ENCODE measurements around the gene LETMD1. TPM values are rescaled to one million over a fixed set of nuclear protein-coding genes. Genes with fewer than 3 reads are reported as not detected.
"Not testable (repeated sequence)": the region's sequence is repeated elsewhere in the genome, so short reads cannot be mapped to it uniquely, and the experiment has no call there.

LETMD1 gene
- total RNA-seq, 4 donors from 2014 or later = 38.5 to 93.2 (median 72.3) TPM

DNA sequence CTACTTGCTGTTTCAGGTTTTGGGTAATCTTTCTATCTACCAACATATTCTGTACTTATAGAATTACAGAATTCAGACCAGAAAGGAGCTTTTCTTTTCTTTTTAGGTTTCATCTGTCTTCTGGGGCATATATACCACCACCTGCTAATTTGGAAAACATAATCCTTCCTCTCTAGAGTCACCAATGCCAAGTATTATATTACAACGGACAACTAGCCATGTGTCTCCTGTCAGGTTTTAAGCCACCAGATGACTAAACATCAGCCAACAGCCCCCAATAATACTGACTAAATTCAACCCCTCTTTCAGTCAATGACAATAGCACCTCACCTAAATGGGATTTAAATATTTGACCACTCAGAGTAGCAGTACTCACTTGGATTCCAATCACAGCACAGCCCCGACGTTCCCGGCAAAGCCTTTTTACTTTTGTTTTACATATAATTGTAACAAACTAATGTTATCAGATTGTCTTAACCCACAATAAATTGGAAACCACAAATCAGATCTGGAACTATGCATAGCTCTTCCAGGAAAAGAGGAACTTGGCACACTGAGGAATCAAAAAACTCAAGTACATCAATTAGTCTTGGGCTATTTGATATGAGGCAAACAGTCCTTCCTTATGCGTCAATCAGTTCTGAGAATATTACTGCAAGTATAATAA is 35.4 kb upstream of the LETMD1 start:
- H3K4me3 ChIP-seq = no peak overlapping the region
- no peaks in the 10 kb centered on the region for H3K9me3 ChIP-seq
- H3K4me1 ChIP-seq = peaks cover 28% of the 10 kb centered on the region
- H3K27ac ChIP-seq = no peak overlapping the region
- H3K36me3 ChIP-seq = peaks cover 7% of the 10 kb centered on the region
- no peak for DNase-seq (ENCODE audit: low spot score in 2 of 2)
- no peaks in the 10 kb centered on the region for H3K27me3 ChIP-seq
- WGBS = 58% methylated on average over 5 of the region's 5 CpGs
- TF ChIP-seq, protein P1, sequence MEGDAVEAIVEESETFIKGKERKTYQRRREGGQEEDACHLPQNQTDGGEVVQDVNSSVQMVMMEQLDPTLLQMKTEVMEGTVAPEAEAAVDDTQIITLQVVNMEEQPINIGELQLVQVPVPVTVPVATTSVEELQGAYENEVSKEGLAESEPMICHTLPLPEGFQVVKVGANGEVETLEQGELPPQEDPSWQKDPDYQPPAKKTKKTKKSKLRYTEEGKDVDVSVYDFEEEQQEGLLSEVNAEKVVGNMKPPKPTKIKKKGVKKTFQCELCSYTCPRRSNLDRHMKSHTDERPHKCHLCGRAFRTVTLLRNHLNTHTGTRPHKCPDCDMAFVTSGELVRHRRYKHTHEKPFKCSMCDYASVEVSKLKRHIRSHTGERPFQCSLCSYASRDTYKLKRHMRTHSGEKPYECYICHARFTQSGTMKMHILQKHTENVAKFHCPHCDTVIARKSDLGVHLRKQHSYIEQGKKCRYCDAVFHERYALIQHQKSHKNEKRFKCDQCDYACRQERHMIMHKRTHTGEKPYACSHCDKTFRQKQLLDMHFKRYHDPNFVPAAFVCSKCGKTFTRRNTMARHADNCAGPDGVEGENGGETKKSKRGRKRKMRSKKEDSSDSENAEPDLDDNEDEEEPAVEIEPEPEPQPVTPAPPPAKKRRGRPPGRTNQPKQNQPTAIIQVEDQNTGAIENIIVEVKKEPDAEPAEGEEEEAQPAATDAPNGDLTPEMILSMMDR (IDR thresholded peaks at IDR 0.05) = no peak
- TF ChIP-seq EP300 (IDR thresholded peaks at IDR 0.05) = no peak
- TF ChIP-seq POLR2A (IDR thresholded peaks at IDR 0.05) = no peak
- no peak for TF ChIP-seq POLR2AphosphoS5 (IDR thresholded peaks at IDR 0.05)

DNA sequence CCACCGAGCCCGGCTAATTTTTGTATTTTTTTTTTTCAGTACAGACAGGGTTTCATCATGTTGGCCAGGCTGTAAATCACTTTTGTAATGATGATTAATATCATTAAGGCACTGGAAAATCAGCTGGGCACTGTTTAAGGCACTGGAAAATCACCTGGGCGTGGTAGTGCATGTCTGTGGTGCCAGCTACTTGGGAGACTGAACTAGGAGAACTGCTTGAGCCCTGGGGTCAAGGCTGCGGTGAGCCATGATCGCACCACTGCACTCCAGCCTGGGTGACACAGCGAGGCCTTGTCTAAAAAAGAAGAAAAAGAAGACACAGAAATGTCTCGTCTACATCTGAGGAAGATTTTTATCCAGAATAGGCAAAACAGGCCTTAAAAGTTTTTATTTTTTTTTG is 34.7 kb upstream of the LETMD1 start:
- 73% methylated on average over 7 of the region's 7 CpGs for WGBS
- Histone ChIP-seq H3K4me3 (no peak overlapping the region), H3K9me3 (no peaks in the 10 kb centered on the region), H3K27me3 (no peaks in the 10 kb centered on the region), H3K27ac (no peak overlapping the region), H3K4me1 (peaks cover 28% of the 10 kb centered on the region), H3K36me3 (no peaks in the 10 kb centered on the region)
- TF ChIP-seq, protein P1 (IDR thresholded peaks at IDR 0.05) = no peak
- TF ChIP-seq POLR2A (IDR thresholded peaks at IDR 0.05) = no peak
- no peak for TF ChIP-seq EP300 (IDR thresholded peaks at IDR 0.05)
- no peak for TF ChIP-seq POLR2AphosphoS5 (IDR thresholded peaks at IDR 0.05)
- no peak for DNase-seq (ENCODE audit: low spot score in 2 of 2)

DNA sequence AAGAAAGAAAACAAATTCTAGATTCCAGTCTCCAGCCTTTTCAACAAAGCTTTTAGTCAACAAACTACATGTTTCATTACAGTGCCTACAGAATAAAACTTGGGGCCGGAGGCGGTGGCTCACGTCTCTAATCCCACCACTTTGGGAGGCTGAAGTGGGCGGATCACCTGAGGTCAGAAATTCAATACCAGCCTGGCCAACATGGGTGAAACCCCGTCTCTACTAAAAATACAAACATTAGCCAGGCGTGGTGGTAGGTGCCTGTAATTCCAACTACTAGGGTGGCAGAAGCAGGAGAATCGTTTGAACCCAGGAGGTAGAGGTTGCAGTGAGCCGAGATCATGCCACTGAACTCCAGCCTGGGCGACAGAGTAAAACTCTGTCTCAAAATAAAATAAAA is 33.7 kb upstream of the LETMD1 start:
- not testable (repeated sequence) for H3K9me3 ChIP-seq; H3K27me3 ChIP-seq; DNase-seq (ENCODE audit: low spot score in 2 of 2); H3K4me3 ChIP-seq; H3K36me3 ChIP-seq; H3K27ac ChIP-seq
- H3K4me1 ChIP-seq = peaks cover 26% of the 10 kb centered on the region
- WGBS = 94% methylated on average over 9 of the region's 9 CpGs

DNA sequence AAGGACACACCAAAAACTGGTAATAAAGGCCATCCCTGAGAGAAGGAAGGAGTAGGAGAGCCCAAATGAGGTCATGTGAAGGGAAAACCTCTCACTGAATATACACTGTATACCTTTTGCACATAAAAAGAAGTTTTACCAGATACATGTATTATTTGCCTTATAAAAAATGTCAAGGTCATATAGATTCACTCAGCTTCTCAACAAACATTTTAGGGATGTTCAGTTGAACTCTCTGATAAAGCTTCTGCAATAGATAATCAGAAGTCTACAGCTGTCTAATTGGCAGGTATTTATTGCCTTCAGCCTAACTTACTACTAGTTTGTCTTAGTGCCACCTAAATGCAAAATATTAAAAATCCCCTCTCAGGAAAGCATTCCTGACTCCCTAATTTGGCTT is 30.7 kb upstream of the LETMD1 start:
- no peaks in the 10 kb centered on the region for H3K36me3 ChIP-seq
- H3K4me1 ChIP-seq = peaks cover 15% of the 10 kb centered on the region
- no peak for TF ChIP-seq POLR2A (IDR thresholded peaks at IDR 0.05)
- TF ChIP-seq, protein P1 (IDR thresholded peaks at IDR 0.05) = no peak
- no peak overlapping the region for H3K27ac ChIP-seq
- DNase-seq (ENCODE audit: low spot score in 2 of 2) = no peak
- H3K9me3 ChIP-seq = no peaks in the 10 kb centered on the region
- H3K27me3 ChIP-seq = no peaks in the 10 kb centered on the region
- no peak overlapping the region for H3K4me3 ChIP-seq

DNA sequence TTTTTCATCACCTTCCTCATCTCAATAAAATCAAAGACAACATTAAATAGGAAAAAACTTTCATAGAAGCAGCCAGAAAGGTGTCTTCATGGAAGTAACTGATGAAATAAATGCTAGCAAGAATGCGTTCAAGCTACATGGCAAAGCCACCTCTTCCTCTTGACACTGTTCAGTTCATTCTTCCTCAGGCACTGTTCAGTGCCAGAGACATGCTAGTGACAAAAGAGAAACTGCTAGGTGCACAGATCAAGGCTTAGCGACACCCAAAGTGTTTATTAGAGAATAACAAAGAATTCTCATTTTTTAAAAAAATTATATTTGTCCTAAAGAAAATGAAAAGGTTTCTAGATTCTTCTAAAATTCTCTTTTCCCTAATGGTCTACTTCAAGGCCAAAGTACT is 29.2 kb upstream of the LETMD1 start:
- no peaks in the 10 kb centered on the region for H3K9me3 ChIP-seq
- H3K27me3 ChIP-seq = no peaks in the 10 kb centered on the region
- no peak overlapping the region for H3K4me3 ChIP-seq
- no peak overlapping the region for H3K27ac ChIP-seq
- peaks cover 12% of the 10 kb centered on the region for H3K4me1 ChIP-seq
- DNase-seq (ENCODE audit: low spot score in 2 of 2) = no peak
- TF ChIP-seq POLR2AphosphoS5 (IDR thresholded peaks at IDR 0.05) = no peak
- 82% methylated on average over 2 of the region's 2 CpGs for WGBS
- no peaks in the 10 kb centered on the region for H3K36me3 ChIP-seq

DNA sequence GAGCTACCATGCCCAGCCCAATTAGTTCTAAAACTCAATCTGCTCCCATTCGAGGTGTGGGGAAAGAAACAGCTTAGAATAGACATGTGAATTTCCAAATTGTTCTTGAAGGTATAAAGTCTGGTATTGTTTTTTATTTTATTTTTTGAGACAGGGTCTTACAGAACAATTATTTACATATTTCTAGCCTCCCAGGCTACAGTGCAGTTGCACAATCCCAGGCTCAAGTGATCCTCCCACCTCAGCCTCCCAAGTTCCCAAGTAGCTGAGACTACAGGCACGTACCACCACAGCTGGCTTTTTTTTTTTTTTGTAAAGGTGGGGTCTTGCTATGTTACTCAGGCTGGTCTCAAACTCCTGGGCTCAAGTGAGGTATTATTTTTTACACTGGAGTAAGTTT is 28.2 kb upstream of the LETMD1 start:
- Histone ChIP-seq H3K9me3 (no peaks in the 10 kb centered on the region), H3K4me3 (no peak overlapping the region), H3K4me1 (peaks cover 22% of the 10 kb centered on the region), H3K27me3 (no peaks in the 10 kb centered on the region), H3K27ac (peak overlapping the region; percentile 25), H3K36me3 (no peaks in the 10 kb centered on the region)
- no peak for TF ChIP-seq EP300 (IDR thresholded peaks at IDR 0.05)
- TF ChIP-seq POLR2AphosphoS5 (IDR thresholded peaks at IDR 0.05) = no peak
- TF ChIP-seq POLR2A (IDR thresholded peaks at IDR 0.05) = no peak
- TF ChIP-seq, protein P1 (IDR thresholded peaks at IDR 0.05) = no peak
- no peak for DNase-seq (ENCODE audit: low spot score in 2 of 2)
- WGBS = 87% methylated on average over 2 of the region's 2 CpGs
